ENCODE data around the gene FIBCD1. TPM values are rescaled to one million over a fixed set of nuclear protein-coding genes. Genes with fewer than 3 reads are reported as not detected.
A peak's percentile ranks its signal among the peaks of the same experiment; 100 is the strongest.

The FIBCD1 gene
- polyA plus RNA-seq, 1 donor (not counting 4 experiments of a cell fraction or from before 2014, with no cell fraction given): 0.79 TPM

DNA sequence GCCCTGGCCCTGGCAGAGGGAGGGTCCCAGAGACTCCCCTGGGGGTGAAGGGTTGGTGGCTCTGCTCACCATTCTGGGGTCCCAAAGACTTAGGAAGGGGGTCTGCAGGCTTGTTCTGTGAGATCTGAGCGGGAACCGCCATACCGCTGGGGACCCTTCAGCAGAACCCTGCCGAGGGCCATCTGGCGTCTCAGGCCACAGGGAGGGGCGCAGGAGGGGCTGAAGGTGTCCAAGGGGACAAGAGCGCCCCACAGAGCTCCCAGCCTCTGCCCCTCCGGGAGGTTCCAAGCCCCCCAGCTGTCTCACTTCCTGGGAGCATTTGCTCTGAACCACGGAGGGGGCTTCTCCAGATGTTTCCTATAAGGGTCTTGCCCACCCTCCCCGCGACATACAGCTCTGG is 4.8 kb downstream of the FIBCD1 start:
- H3K9ac ChIP-seq (ENCODE audit: control insufficient read depth, extremely low read depth, insufficient read depth, low read length): no peak overlapping the region
- FAIRE-seq (no peak), DNase-seq (ENCODE audit: low read depth, low spot score) (no peak)
- no peaks in the 10 kb centered on the region for H3K36me3 ChIP-seq (ENCODE audit: control insufficient read depth in 2 of 2, extremely low read depth in 1 of 2, insufficient read depth in 2 of 2, low read length in 2 of 2)
- no peak overlapping the region for H2AFZ ChIP-seq (ENCODE audit: control insufficient read depth, low read length)
- H3K79me2 ChIP-seq (ENCODE audit: control insufficient read depth, insufficient read depth, low read length): no peaks in the 10 kb centered on the region
- H3K4me2 ChIP-seq (ENCODE audit: control insufficient read depth, extremely low read depth, insufficient read depth, low read depth, low read length): no peak overlapping the region
- no peak overlapping the region for H3K27ac ChIP-seq (ENCODE audit: control insufficient read depth, insufficient read depth, low read length)
- no peak for TF ChIP-seq EZH2 (IDR thresholded peaks at IDR 0.05; ENCODE audit: low read length)
- TF ChIP-seq, protein P1, sequence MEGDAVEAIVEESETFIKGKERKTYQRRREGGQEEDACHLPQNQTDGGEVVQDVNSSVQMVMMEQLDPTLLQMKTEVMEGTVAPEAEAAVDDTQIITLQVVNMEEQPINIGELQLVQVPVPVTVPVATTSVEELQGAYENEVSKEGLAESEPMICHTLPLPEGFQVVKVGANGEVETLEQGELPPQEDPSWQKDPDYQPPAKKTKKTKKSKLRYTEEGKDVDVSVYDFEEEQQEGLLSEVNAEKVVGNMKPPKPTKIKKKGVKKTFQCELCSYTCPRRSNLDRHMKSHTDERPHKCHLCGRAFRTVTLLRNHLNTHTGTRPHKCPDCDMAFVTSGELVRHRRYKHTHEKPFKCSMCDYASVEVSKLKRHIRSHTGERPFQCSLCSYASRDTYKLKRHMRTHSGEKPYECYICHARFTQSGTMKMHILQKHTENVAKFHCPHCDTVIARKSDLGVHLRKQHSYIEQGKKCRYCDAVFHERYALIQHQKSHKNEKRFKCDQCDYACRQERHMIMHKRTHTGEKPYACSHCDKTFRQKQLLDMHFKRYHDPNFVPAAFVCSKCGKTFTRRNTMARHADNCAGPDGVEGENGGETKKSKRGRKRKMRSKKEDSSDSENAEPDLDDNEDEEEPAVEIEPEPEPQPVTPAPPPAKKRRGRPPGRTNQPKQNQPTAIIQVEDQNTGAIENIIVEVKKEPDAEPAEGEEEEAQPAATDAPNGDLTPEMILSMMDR (optimal IDR thresholded peaks at IDR 0.05 in 1 of 3, IDR thresholded peaks at IDR 0.05 in 1 of 3, conservative IDR thresholded peaks at IDR 0.05 in 1 of 3; ENCODE audit: extremely low read depth in 1 of 3, insufficient read depth in 2 of 3, low read length in 3 of 3): no peak
- no peak overlapping the region for H3K4me3 ChIP-seq (ENCODE audit: control insufficient read depth in 2 of 3, extremely low read depth in 1 of 3, insufficient read depth in 2 of 3, low read depth in 1 of 3, low read length in 3 of 3)
- dilution Hi-C loops (cut with MboI; ENCODE audit: extremely low pct_ligation_motif_present, low sequenced_read_pairs): no loop called here
- no peaks in the 10 kb centered on the region for H3K9me3 ChIP-seq (ENCODE audit: control insufficient read depth, low read depth, low read length)
- peaks cover 48% of the 10 kb centered on the region for H3K27me3 ChIP-seq (ENCODE audit: control insufficient read depth, extremely low read depth, insufficient read depth, low read length)
- no peaks in the 10 kb centered on the region for H3K9me1 ChIP-seq (ENCODE audit: control insufficient read depth, extremely low read depth, insufficient read depth, low read length)
- H4K20me1 ChIP-seq (ENCODE audit: control insufficient read depth, extremely low read depth, insufficient read depth, low read length): no peaks in the 10 kb centered on the region
- peaks cover 44% of the 10 kb centered on the region for H3K4me1 ChIP-seq (ENCODE audit: control insufficient read depth, extremely low read depth, insufficient read depth, low read length)

DNA sequence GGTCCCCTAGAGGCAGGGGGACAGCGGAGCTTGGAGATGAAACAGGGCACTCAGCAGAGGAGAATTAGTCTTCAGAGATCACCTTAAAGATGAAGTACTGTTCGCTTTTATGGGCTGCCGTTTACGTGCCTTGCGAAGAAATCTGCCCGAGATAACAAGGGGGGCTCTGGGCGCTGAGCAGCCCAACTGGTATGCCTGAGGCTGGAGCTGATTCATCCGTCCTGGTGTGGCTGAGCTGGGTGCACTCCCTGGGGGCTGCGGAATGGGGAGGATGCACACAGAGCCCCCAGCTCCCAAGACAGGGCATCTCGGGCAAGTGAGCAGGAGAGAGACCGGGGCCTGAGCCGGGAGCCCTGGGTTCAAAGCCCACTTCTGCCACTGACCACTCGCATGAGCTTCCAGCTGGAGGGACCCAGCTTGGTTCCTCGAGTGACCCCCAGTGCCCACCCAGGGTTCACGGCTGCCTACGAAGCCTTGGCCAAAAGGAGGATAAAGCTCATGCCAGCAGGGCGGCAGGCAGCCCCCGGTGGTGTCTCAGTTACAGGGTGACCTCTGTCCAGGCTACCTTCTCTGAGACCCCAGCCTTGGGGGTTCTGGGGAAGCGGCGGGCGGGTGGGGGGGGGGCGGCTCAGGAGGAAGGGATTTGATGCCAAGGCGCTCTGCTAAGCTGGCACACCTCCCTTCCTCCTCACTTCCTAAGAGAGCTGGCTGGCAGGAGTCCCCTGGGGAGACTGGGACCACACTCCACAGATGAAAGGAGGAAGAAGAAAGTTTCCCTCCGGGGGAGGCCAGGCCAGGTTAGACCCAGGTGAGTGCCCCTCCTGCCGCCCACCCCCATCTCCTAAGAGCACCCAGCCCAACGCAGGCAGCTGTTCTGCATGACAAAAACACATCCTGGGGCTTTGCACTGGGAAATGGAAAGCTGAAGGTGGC is 5.7 kb downstream of the FIBCD1 start:
- dilution Hi-C loops (cut with MboI; ENCODE audit: extremely low pct_ligation_motif_present, low sequenced_read_pairs): no loop called here
- no peaks in the 10 kb centered on the region for H3K9me3 ChIP-seq (ENCODE audit: control insufficient read depth, low read depth, low read length)
- no peaks in the 10 kb centered on the region for H3K9me1 ChIP-seq (ENCODE audit: control insufficient read depth, extremely low read depth, insufficient read depth, low read length)
- peak overlapping the region in 2 of 3 experiments; percentile 27 to 40 for H3K4me3 ChIP-seq (ENCODE audit: control insufficient read depth in 2 of 3, extremely low read depth in 1 of 3, insufficient read depth in 2 of 3, low read depth in 1 of 3, low read length in 3 of 3)
- H3K36me3 ChIP-seq (ENCODE audit: control insufficient read depth in 2 of 2, extremely low read depth in 1 of 2, insufficient read depth in 2 of 2, low read length in 2 of 2): no peaks in the 10 kb centered on the region
- H3K27me3 ChIP-seq (ENCODE audit: control insufficient read depth, extremely low read depth, insufficient read depth, low read length): peaks cover 42% of the 10 kb centered on the region
- no peak for FAIRE-seq
- peaks cover 51% of the 10 kb centered on the region for H3K4me1 ChIP-seq (ENCODE audit: control insufficient read depth, extremely low read depth, insufficient read depth, low read length)
- no peaks in the 10 kb centered on the region for H3K79me2 ChIP-seq (ENCODE audit: control insufficient read depth, insufficient read depth, low read length)
- peak overlapping the region; percentile 71 for H3K4me2 ChIP-seq (ENCODE audit: control insufficient read depth, extremely low read depth, insufficient read depth, low read depth, low read length)
- no peak overlapping the region for H2AFZ ChIP-seq (ENCODE audit: control insufficient read depth, low read length)
- TF ChIP-seq EZH2 (IDR thresholded peaks at IDR 0.05; ENCODE audit: low read length): no peak
- TF ChIP-seq, protein P1 (optimal IDR thresholded peaks at IDR 0.05 in 1 of 3, IDR thresholded peaks at IDR 0.05 in 1 of 3, conservative IDR thresholded peaks at IDR 0.05 in 1 of 3; ENCODE audit: extremely low read depth in 1 of 3, insufficient read depth in 2 of 3, low read length in 3 of 3): no peak
- no peak overlapping the region for H3K9ac ChIP-seq (ENCODE audit: control insufficient read depth, extremely low read depth, insufficient read depth, low read length)
- H4K20me1 ChIP-seq (ENCODE audit: control insufficient read depth, extremely low read depth, insufficient read depth, low read length): no peaks in the 10 kb centered on the region
- DNase-seq (ENCODE audit: low read depth, low spot score): no peak
- H3K27ac ChIP-seq (ENCODE audit: control insufficient read depth, insufficient read depth, low read length): no peak overlapping the region

Measured in keratinocyte (primary cell).